GM23338 (cell line): ENCODE results near the gene TTC3. TPM values are rescaled to one million over a fixed set of nuclear protein-coding genes. Genes with fewer than 3 reads are reported as not detected.

ENCODE experiments used
- ATAC-seq: fragments of 200-7000 bp; cut with Tn5 transposase; 3 replicates; pipeline ENCODE4 v1.9.1; 2020
- DNase-seq: peaks from one replicate; pipeline ENCODE4 v3.0.0-alpha.2; 2015; ENCODE audit warnings: low spot score
- H2AFZ ChIP-seq: fragments of 200-600 bp; sonication (generic); 2 replicates; pipeline ENCODE4 v1.8.0; 2016; ENCODE audit warnings: antibody characterized with exemption, mild to moderate bottlenecking, moderate library complexity
- H3F3A ChIP-seq: fragments of 200-600 bp; sonication (generic); replicated peaks from 2 replicates; pipeline ENCODE4 v1.8.0; 2017; ENCODE audit warnings: antibody characterized with exemption, mixed run types, low read depth
- H3K27ac ChIP-seq: fragments of 200-600 bp; sonication (generic); 2 replicates; pipeline ENCODE4 v1.6.1; 2016; ENCODE audit warnings: low read depth
- H3K27me3 ChIP-seq: fragments of 200-600 bp; sonication (generic); 2 replicates; pipeline ENCODE4 v1.8.0; 2016; ENCODE audit warnings: mild to moderate bottlenecking, mixed run types, moderate library complexity; ENCODE audit not compliant: insufficient read depth
- H3K36me3 ChIP-seq: fragments of 200-600 bp; sonication (generic); 2 replicates; pipeline ENCODE4 v1.8.0; 2016; ENCODE audit warnings: mild to moderate bottlenecking; ENCODE audit not compliant: insufficient read depth
- H3K4me1 ChIP-seq: fragments of 200-600 bp; sonication (generic); 2 replicates; pipeline ENCODE4 v1.8.0; 2016; ENCODE audit warnings: mild to moderate bottlenecking, moderate library complexity; ENCODE audit not compliant: insufficient read depth
- H3K4me2 ChIP-seq: fragments of 200-600 bp; sonication (generic); 2 replicates; pipeline ENCODE4 v1.7.1; 2017; ENCODE audit warnings: mixed run types
- H3K4me3 ChIP-seq: fragments of 200-600 bp; sonication (generic); 2 replicates; pipeline ENCODE4 v1.6.1; 2016; ENCODE audit warnings: mixed run types
- H3K79me2 ChIP-seq: fragments of 200-600 bp; sonication (generic); replicated peaks from 2 replicates; pipeline ENCODE4 v1.8.0; 2017; ENCODE audit warnings: mild to moderate bottlenecking; ENCODE audit not compliant: insufficient read depth
- H3K9me2 ChIP-seq: fragments of 200-600 bp; sonication (generic); 2 replicates; pipeline ENCODE4 v1.8.0; 2017; ENCODE audit not compliant: insufficient read depth
- H4K20me1 ChIP-seq: fragments of 200-600 bp; sonication (generic); replicated peaks from 2 replicates; pipeline ENCODE4 v1.8.0; 2017; ENCODE audit warnings: mild to moderate bottlenecking; ENCODE audit not compliant: insufficient read depth
- H3K27ac Mint-ChIP-seq: 2 replicates; pipeline ENCODE4 v1.8.0; 2020; ENCODE audit warnings: inconsistent platforms, mild to moderate bottlenecking, moderate library complexity, mixed read lengths
- H3K27me3 Mint-ChIP-seq: 3 replicates; pipeline ENCODE4 v1.8.0; 2022; ENCODE audit warnings: low read depth, mild to moderate bottlenecking, moderate library complexity, mixed read lengths, inconsistent platforms; ENCODE audit not compliant: insufficient read depth, poor library complexity
- H3K36me3 Mint-ChIP-seq: 3 replicates; pipeline ENCODE4 v1.8.0; 2021; ENCODE audit warnings: low read depth, mild to moderate bottlenecking, inconsistent platforms, moderate library complexity, mixed read lengths
- H3K4me1 Mint-ChIP-seq: 3 replicates; pipeline ENCODE4 v1.8.0; 2020; ENCODE audit warnings: mild to moderate bottlenecking, inconsistent platforms, mixed read lengths
- H3K4me3 Mint-ChIP-seq: 3 replicates; pipeline ENCODE4 v1.8.0; 2021; ENCODE audit warnings: moderate library complexity, mild to moderate bottlenecking, inconsistent platforms, mixed read lengths
- H3K9me3 Mint-ChIP-seq: 3 replicates; pipeline ENCODE4 v1.8.0; 2020; ENCODE audit warnings: moderate library complexity, mild to moderate bottlenecking, inconsistent platforms, mixed read lengths
- CREB1 ChIP-seq: fragments of 250-450 bp; sonication (Bioruptor Pico); IDR thresholded peaks from 2 replicates; pipeline ENCODE4 v1.5.0; 2020; ENCODE audit warnings: low read depth, mild to moderate bottlenecking, moderate library complexity
- CTCF ChIP-seq, 2 experiments: fragments of 200-600 bp in 1 of 2; sonication (generic) in 1 of 2; conservative IDR thresholded peaks; 2 replicates each; pipeline versions ENCODE4 v1.5.1 to v1.6.1; 2016 to 2017; ENCODE audit warnings: antibody characterized with exemption in 2 of 2, low read depth in 2 of 2, mild to moderate bottlenecking in 2 of 2, moderate library complexity in 1 of 2
- ETS1 ChIP-seq: IDR thresholded peaks from 2 replicates; pipeline ENCODE4 v1.6.1; 2016; ENCODE audit warnings: antibody characterized with exemption
- EZH2 ChIP-seq: fragments of 200-600 bp; sonication (generic); IDR thresholded peaks from one replicate; pipeline ENCODE4 v1.8.0; 2017; ENCODE audit warnings: antibody characterized with exemption, mild to moderate bottlenecking, low read depth; ENCODE audit not compliant: unreplicated experiment
- EZH2phosphoT487 ChIP-seq: fragments of 200-600 bp; sonication (generic); IDR thresholded peaks from one replicate; pipeline ENCODE4 v1.8.1; 2018; ENCODE audit warnings: antibody characterized with exemption; ENCODE audit not compliant: unreplicated experiment
- JUNB ChIP-seq: IDR thresholded peaks from one replicate; pipeline ENCODE4 v1.6.1; 2016; ENCODE audit warnings: antibody characterized with exemption; ENCODE audit not compliant: unreplicated experiment
- NANOG ChIP-seq: IDR thresholded peaks from 2 replicates; pipeline ENCODE4 v1.6.1; 2016; ENCODE audit warnings: antibody characterized with exemption, borderline replicate concordance
- POLR2AphosphoS5 ChIP-seq: IDR thresholded peaks from 2 replicates; pipeline ENCODE4 v1.6.1; 2016; ENCODE audit warnings: antibody characterized with exemption, low read depth
- STAT1 ChIP-seq: IDR thresholded peaks from one replicate; pipeline ENCODE4 v1.6.1; 2016; ENCODE audit warnings: antibody characterized with exemption; ENCODE audit not compliant: unreplicated experiment
- ZNF114 ChIP-seq: fragments of 250-450 bp; sonication (Bioruptor Pico); IDR thresholded peaks from 2 replicates; pipeline ENCODE4 v1.5.0; 2020; ENCODE audit warnings: mild to moderate bottlenecking, moderate library complexity
- ZNF331 ChIP-seq: fragments of 250-450 bp; sonication (Bioruptor Pico); IDR thresholded peaks from 2 replicates; pipeline ENCODE4 v1.5.0; 2020; ENCODE audit warnings: low read depth, mild to moderate bottlenecking, moderate library complexity
- ZNF462 ChIP-seq: fragments of 250-450 bp; sonication (Bioruptor Pico); IDR thresholded peaks from 2 replicates; pipeline ENCODE4 v1.5.0; 2020; ENCODE audit warnings: mild to moderate bottlenecking, moderate library complexity
- polyA plus RNA-seq: library from polyadenylated mRNA; unstranded; fragments of >200 nt; fragmentation: Nextera tagmentation; extraction: Ambion mirVana; gene quantifications from 2 replicates; pipeline ENCODE4 v1.2.1, GENCODE V29; 2016
- total RNA-seq: library from RNA; depleted of rRNA; stranded (reverse); fragments of >200 nt; shearing (Covaris generic); gene quantifications from 2 replicates; pipeline ENCODE4 v1.2.3, GENCODE V29; 2014
- TF ChIP-seq, protein P1 (sequence below): IDR thresholded peaks from one replicate; pipeline ENCODE4 v1.6.1; 2018; ENCODE audit warnings: antibody characterized with exemption; ENCODE audit not compliant: unreplicated experiment

TTC3 gene
- total and polyA plus RNA-seq, 2 experiments from 2014 or later, result 28.9 to 48.6 TPM

DNA sequence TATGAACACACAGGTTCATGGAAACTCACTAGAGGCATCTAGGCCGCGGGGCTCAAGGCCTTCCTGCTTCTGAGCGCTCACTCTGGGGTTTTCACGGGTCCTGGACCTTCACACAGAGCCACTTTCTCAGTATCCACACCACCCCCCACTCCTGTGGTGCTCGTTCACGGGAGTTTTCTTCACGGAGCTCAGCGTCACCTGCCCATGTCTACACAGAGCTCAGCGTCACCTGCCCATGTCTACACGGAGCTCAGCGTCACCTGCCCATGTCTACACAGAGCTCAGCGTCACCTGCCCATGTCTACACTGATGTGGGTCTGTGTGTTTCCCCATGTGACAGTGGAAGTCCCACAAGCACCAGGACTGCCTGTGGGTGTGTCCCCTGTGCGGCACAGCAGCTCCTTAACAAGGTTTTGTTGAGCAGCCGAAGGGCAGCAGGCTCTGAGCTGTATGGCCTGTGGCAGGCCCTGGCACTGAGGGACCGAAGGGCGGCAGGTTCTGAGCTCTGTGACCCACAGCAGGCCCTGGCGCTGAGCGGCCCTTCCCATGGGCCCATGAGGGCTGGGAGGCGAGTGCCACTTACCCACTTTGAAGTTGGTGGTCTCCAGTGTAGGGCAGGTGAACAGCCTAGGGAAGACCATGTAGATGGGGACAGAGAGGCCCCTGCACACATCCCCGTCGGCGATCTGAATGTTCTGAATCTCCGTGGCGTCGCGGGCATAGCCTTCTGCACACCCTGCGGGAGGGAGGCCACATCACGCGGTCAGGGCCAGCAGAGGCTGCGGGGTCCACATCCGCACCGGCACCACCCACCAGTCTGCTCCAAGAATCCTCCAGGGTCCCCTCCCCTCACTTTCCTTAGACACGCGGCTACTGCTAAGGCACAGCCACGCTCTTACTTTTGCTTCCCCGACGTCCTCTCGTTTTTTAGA is 154.3 kb downstream of the TTC3 start:
- Histone ChIP-seq H4K20me1 (no peaks in the 10 kb centered on the region), H3K4me2 (no peak overlapping the region), H3K4me1 (no peaks in the 10 kb centered on the region), H3K36me3 (peaks cover 23% of the 10 kb centered on the region), H3F3A (no peaks in the 10 kb centered on the region), H3K9me2 (no peaks in the 10 kb centered on the region), H3K4me3 (no peak overlapping the region), H3K27ac (no peak overlapping the region), H3K27me3 (no peaks in the 10 kb centered on the region), H3K79me2 (no peaks in the 10 kb centered on the region), H2AFZ (no peak overlapping the region)
- Mint-ChIP-seq H3K36me3 (peaks cover 88% of the 10 kb centered on the region), H3K4me1 (no peaks in the 10 kb centered on the region), H3K27me3 (no peaks in the 10 kb centered on the region), H3K9me3 (peaks cover 16% of the 10 kb centered on the region; the same call in 2 of the 3 replicates), H3K27ac (no peak overlapping the region), H3K4me3 (no peak overlapping the region)
- ATAC-seq, result no peak
- no peak for TF ChIP-seq ETS1
- no peak for TF ChIP-seq JUNB
- TF ChIP-seq EZH2phosphoT487, result no peak
- TF ChIP-seq NANOG, result no peak
- no peak for TF ChIP-seq CTCF (conservative IDR thresholded peaks at IDR 0.05; ENCODE audit: low read depth in 2 of 2)
- no peak for TF ChIP-seq POLR2AphosphoS5
- no peak for TF ChIP-seq ZNF114
- TF ChIP-seq, protein P1, sequence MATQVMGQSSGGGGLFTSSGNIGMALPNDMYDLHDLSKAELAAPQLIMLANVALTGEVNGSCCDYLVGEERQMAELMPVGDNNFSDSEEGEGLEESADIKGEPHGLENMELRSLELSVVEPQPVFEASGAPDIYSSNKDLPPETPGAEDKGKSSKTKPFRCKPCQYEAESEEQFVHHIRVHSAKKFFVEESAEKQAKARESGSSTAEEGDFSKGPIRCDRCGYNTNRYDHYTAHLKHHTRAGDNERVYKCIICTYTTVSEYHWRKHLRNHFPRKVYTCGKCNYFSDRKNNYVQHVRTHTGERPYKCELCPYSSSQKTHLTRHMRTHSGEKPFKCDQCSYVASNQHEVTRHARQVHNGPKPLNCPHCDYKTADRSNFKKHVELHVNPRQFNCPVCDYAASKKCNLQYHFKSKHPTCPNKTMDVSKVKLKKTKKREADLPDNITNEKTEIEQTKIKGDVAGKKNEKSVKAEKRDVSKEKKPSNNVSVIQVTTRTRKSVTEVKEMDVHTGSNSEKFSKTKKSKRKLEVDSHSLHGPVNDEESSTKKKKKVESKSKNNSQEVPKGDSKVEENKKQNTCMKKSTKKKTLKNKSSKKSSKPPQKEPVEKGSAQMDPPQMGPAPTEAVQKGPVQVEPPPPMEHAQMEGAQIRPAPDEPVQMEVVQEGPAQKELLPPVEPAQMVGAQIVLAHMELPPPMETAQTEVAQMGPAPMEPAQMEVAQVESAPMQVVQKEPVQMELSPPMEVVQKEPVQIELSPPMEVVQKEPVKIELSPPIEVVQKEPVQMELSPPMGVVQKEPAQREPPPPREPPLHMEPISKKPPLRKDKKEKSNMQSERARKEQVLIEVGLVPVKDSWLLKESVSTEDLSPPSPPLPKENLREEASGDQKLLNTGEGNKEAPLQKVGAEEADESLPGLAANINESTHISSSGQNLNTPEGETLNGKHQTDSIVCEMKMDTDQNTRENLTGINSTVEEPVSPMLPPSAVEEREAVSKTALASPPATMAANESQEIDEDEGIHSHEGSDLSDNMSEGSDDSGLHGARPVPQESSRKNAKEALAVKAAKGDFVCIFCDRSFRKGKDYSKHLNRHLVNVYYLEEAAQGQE, result no peak
- no peak for TF ChIP-seq ZNF331 (CRISPR knock-in tag)
- TF ChIP-seq ZNF462 (CRISPR knock-in tag), result no peak
- TF ChIP-seq CREB1, result no peak
- TF ChIP-seq EZH2, result no peak
- TF ChIP-seq STAT1, result no peak
- DNase-seq, result no peak
